AG09309 (cell line): ENCODE results near the gene RASGRP2.

Experiments used
- DNase-seq: peaks from one replicate; pipeline ENCODE4 v3.0.0-alpha.2; 2010; ENCODE audit warnings: low read depth
- H3K4me3 ChIP-seq: 2 replicates; pipeline ENCODE4 v1.5.1; 2011; ENCODE audit warnings: mild to moderate bottlenecking, low read depth, low read length, moderate library complexity; ENCODE audit not compliant: control insufficient read depth
- TF ChIP-seq, protein P1 (sequence below): IDR thresholded peaks from 2 replicates; pipeline ENCODE4 v1.5.1; 2011; ENCODE audit warnings: mild to moderate bottlenecking, low read depth, low read length, inconsistent platforms; ENCODE audit not compliant: insufficient read depth, control insufficient read depth; ENCODE audit errors: missing control alignments

RASGRP2 gene

DNA sequence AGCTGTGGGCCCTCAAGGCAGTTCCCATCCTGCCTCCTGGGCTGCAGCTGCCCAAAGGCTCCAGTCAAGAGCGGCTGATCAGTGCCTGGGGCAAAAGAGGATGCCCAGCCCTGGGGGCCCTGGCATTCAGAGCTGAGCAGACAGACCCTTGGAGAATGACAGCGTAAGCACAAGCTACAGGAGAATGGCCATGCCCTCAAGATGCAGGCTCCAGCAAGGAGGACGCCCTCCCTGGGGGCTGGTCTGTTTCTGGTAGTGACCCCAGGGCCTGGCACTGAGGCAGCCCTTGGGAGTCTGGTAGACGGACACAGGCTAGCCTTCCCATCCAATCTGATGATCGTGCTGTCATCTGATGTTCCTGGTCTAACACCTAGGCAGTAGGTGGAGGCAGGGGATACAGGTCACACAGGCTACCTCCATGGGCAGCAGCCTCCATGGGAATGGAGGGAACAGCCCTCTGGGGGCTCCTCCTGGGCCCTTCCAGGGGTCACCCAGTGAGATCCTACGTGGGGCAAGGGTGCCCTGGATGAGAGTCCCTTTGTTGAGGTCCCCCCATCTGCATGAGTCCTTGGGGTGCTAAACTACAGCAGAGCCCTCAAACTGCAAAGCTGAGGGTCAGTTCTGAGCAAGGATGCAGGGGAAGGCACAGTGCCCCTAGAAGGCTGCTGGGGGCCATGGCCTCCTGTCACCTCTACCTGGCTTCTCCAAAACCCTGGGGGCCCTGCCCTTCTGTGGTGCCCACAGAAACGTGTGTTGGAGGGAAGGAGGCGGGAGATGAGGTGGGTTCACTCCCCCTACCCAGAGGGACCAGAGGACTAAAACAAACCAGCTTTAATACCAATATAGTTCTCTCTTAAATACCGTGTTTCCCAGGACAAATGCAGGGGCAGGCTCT is 44.6 kb upstream of the RASGRP2 start:
- DNase-seq: no peak
- TF ChIP-seq, protein P1, sequence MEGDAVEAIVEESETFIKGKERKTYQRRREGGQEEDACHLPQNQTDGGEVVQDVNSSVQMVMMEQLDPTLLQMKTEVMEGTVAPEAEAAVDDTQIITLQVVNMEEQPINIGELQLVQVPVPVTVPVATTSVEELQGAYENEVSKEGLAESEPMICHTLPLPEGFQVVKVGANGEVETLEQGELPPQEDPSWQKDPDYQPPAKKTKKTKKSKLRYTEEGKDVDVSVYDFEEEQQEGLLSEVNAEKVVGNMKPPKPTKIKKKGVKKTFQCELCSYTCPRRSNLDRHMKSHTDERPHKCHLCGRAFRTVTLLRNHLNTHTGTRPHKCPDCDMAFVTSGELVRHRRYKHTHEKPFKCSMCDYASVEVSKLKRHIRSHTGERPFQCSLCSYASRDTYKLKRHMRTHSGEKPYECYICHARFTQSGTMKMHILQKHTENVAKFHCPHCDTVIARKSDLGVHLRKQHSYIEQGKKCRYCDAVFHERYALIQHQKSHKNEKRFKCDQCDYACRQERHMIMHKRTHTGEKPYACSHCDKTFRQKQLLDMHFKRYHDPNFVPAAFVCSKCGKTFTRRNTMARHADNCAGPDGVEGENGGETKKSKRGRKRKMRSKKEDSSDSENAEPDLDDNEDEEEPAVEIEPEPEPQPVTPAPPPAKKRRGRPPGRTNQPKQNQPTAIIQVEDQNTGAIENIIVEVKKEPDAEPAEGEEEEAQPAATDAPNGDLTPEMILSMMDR: no peak
- H3K4me3 ChIP-seq: no peak overlapping the region

DNA sequence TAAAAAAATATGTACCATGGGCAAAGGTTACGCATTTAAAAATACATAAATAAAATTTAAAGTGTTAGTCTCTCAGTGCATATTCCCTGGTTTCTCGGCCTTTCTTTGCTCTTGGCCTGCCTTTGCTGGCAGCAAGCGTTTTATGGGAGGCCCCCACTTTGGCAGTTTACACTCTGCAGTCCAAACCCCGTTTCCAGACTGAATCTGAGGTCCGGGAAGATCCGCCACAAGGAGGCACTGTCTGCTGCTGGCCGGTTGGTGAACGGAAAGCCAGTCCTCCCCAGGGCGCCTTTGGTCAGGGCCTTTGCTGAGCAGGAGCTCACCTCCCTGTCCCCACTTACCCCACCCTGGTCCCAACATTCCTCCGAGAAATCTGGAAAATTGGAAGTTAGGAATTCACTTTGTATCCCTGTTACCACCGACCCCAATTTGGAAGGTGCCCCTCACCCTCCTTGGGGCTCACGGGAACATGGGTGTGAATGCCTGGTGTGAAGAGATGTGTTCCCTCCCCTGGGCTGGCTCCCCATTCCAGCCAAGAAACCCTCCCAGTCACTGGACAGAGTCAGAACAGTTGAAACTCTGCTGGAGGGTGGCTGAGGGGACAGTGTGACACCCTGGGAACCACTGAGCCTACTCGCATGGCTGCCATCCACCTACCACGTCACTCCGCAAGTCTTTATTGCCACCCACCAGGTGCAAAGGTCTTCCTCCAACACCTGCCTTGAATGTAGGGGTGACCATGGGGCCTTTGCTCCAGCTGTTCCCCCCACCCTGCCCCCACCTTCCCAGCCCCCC is 43.8 kb upstream of the RASGRP2 start:
- DNase-seq: no peak
- TF ChIP-seq, protein P1: peak; percentile 89
- H3K4me3 ChIP-seq: no peak overlapping the region

DNA sequence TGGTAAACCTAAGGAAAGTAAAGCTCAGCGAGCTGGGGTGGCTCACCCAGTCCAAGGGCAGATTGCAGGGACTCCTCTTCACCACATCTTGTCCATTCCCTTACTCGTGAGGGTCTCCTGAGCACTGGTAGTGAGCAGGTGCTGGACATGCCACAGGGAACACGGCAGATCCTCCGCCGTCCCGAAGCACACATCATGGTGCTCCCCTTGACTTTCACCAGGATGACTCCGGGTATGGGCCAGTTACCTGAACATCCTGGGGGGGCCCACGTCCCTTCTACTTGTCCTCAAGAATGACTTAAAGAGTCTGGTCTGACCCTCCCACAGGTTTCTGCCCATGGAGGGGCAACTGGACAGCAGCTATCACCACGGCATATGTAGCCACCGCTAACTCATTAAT is 42.4 kb upstream of the RASGRP2 start:
- H3K4me3 ChIP-seq: no peak overlapping the region
- TF ChIP-seq, protein P1: no peak
- no peak for DNase-seq

DNA sequence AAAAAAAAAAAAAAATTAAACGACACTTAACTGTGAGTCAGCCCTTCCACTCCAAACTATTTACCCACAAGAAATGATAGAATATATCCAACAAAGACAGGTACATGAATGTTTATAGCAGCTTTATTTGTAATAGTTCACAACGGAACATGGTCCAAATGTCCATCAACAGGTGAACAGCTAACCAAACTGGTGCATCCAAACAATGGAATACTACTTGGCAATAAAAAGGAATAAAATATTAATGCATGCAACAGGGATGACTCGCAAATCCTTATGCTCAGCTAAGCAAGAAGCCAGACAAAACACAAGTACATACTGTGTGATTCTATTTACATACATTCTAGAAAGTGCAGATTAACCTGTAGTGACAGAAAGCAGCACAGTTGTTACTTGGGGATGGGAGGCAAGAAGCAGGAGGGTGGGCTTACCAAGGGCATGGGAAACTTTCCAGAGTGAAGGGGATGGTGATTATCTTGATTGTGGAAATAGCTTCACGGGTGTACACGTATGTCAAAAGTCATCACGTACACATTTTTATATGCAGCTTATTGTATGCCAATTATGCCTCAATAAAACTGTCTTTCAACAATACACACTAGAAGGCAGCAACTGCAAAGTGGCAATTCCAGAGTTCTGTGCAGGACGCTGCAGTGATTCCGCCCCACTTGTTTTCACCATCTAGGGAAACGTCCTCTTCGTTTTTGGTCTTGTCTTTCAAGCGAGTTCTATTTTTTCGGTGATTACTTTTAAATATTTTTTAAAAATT is 41.1 kb upstream of the RASGRP2 start:
- no peak for DNase-seq
- TF ChIP-seq, protein P1: no peak
- H3K4me3 ChIP-seq: no peak overlapping the region

DNA sequence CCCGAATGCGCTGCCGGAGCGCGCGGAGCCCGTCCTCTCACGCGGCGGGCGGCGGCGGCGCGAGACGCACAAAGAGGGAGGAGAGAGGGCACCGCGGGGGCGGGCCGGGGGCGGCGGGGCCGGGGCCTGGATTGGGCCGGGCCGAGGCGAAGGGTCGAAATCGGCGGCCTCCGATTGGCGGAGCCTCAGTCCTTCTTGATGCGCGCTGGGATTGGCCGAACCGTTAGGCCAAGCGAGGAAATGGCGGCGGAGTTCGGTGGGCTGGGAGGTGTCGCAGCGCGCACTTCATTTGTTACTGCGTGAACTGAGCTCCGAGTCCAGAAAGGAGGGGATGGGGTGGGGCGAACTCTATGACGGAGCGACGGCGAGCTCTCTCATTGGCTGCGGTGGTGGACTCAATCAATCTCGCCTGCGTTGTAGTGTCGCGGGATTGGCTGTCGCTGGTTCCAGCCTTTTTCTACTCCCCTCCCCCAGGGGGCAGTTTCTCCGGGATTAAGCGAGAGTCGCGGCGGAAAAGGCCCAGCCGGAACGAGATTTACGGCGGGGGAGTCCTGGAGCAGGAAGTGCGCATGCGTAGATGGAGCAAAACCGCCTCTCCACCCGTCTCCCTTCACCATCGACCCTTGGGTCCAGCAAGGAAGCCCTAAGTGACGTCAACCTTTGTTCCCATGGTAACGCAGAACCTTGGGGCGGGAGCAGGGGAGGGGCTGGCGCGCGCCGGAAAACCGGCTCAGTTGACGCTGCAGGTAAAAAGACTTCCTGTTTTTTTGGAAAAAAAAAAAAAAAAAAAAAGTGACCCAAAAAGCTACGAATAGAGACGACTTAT is 34.7 kb upstream of the RASGRP2 start, which contains the start of gene SF1:
Gene SF1, minus strand, starts transcription at position 70 of the 826 bp plus-strand sequence. CDS start 150 bp downstream, outside the sequence.
- TF ChIP-seq, protein P1: no peak
- peak; percentile 99 for DNase-seq
- peak within 1 kb of the TSS; percentile 89 for H3K4me3 ChIP-seq
